NCI-H345 (cell line): ENCODE results near the gene HSD17B10.
"Not testable (repeated sequence)": the region's sequence is repeated elsewhere in the genome, so short reads cannot be mapped to it uniquely, and the experiment has no call there.

Source experiments
- DNase-seq: peaks from one replicate; lab custom pipeline; 2025; lab: John Stamatoyannopoulos, UW

The HSD17B10 gene

GRCh38 chrX:53437206-53437605, 3.0 kb upstream of the HSD17B10 start:
- DNase-seq, result no peak

- DNase-seq, result peak; percentile 65
Observed at GRCh38 chrX:53435997-53436396, 1.8 kb upstream of the HSD17B10 start.

GRCh38 chrX:53430231-53430630, 3.9 kb downstream of the HSD17B10 start:
- no peak for DNase-seq

- DNase-seq, result no peak
Observed at GRCh38 chrX:53429755-53430154, 4.4 kb downstream of the HSD17B10 start.

- no peak for DNase-seq
Observed at GRCh38 chrX:53422861-53423306, 11.3 kb downstream of the HSD17B10 start, which contains the start of gene RIBC1. RIBC1 (plus strand) TSS chrX:53422873; CDS start chrX:53426277, 3,404 bp downstream.

- peak; percentile 97 for DNase-seq
Observed at GRCh38 chrX:53422086-53422860, 11.9 kb downstream of the HSD17B10 start, which contains the start of gene SMC1A. SMC1A (minus strand) TSS chrX:53422654; CDS start chrX:53422600, 54 bp downstream.

- peak; percentile 73 for DNase-seq
Observed at GRCh38 chrX:53421772-53422085, 12.4 kb downstream of the HSD17B10 start.

- DNase-seq, result no peak
Observed at GRCh38 chrX:53421125-53421524, 13.0 kb downstream of the HSD17B10 start.

GRCh38 chrX:53420351-53420750, 13.8 kb downstream of the HSD17B10 start:
- not testable (repeated sequence) for DNase-seq

- DNase-seq, result no peak
Observed at GRCh38 chrX:53412446-53412845, 21.7 kb downstream of the HSD17B10 start.

GRCh38 chrX:53403535-53403934, 30.6 kb downstream of the HSD17B10 start:
- DNase-seq, result no peak

GRCh38 chrX:53398216-53398615, 36.0 kb downstream of the HSD17B10 start:
- DNase-seq, result no peak

- no peak for DNase-seq
Observed at GRCh38 chrX:53395605-53396298, 38.4 kb downstream of the HSD17B10 start.

- no peak for DNase-seq
Observed at GRCh38 chrX:53383376-53384076, 50.6 kb downstream of the HSD17B10 start.
